Thyroid gland (tissue), 4 donors: ENCODE data around the gene INAVA.

Experiments
- POLR2A ChIP-seq, 2 donors: fragments of 450-650 bp; IDR thresholded peaks; one replicate each; pipeline ENCODE4 v1.6.1; 2017; ENCODE audit warnings: antibody characterized with exemption in 2 of 2, mild to moderate bottlenecking in 2 of 2, moderate library complexity in 1 of 2
- TF ChIP-seq, protein P1 (sequence below), 6 experiments: fragments of 200-600 bp in 3 of 6; fragments of 450-650 bp in 3 of 6; sonication (generic) in 3 of 6; IDR thresholded peaks; one replicate each; pipeline ENCODE4 v1.5.1; 2016 to 2019; ENCODE audit warnings: antibody characterized with exemption in 6 of 6, mild to moderate bottlenecking in 2 of 6, inconsistent platforms in 1 of 6, moderate library complexity in 1 of 6

DNA sequence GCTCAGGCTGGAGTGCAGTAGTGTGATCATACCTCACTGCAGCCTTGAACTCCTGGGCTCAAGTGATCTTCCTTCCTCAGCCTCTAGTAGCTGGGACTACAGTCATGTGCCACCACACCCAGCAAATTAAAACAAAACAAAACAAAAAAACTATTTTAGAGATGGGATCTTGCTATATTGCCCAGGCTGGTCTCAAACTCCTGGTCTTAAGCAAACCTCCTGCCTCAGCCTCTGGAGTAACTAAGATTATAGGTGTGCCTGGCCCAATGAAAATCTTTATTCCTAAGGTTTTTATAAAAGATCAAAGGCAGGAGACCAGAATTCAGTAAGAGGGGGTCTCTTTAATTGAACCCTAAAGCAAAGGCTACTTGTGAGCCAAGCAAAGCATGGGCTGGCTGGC lies 10.1 kb downstream of the INAVA start:
- no peak for TF ChIP-seq POLR2A (IDR thresholded peaks at IDR 0.05)
- TF ChIP-seq, protein P1, sequence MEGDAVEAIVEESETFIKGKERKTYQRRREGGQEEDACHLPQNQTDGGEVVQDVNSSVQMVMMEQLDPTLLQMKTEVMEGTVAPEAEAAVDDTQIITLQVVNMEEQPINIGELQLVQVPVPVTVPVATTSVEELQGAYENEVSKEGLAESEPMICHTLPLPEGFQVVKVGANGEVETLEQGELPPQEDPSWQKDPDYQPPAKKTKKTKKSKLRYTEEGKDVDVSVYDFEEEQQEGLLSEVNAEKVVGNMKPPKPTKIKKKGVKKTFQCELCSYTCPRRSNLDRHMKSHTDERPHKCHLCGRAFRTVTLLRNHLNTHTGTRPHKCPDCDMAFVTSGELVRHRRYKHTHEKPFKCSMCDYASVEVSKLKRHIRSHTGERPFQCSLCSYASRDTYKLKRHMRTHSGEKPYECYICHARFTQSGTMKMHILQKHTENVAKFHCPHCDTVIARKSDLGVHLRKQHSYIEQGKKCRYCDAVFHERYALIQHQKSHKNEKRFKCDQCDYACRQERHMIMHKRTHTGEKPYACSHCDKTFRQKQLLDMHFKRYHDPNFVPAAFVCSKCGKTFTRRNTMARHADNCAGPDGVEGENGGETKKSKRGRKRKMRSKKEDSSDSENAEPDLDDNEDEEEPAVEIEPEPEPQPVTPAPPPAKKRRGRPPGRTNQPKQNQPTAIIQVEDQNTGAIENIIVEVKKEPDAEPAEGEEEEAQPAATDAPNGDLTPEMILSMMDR (IDR thresholded peaks at IDR 0.05) = no peak
